Activated CD4-positive, CD25-positive, alpha-beta regulatory T cell treated with anti-CD3 and anti-CD28 coated beads, Interleukin-2, amount 50 U/mL, for 24 hours (primary cell): ENCODE results near the gene RGS6.
A peak's percentile ranks its signal among the peaks of the same experiment; 100 is the strongest.

Experiments used
- ATAC-seq, 2 donors: fragments of 150-1000 bp; cut with Tn5 transposase; one replicate each; pipeline ENCODE4 v1.10.0; 2021; ENCODE audit warnings: mild to moderate bottlenecking in 1 of 2, moderate library complexity in 1 of 2

The RGS6 gene

DNA sequence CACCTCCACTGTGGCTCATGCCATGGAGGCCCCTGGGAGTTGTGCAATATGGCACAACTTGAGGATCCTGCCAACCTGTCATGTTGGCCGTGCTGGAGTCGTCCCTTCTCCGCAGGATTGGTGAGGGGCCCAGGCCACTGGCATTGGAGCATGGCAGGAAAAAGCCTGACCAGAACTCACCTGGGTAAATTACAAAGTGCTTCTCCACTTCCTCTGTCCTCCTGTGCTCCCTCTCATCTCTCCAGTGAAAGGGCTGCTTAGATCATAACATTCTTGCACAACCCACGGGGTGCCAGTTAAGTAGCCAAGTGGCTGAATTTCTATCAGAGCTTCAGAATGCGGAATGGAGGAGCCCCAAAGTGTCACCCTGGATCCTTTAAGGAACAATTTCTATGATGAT lies 580.7 kb downstream of the RGS6 start:
- ATAC-seq = no peak

DNA sequence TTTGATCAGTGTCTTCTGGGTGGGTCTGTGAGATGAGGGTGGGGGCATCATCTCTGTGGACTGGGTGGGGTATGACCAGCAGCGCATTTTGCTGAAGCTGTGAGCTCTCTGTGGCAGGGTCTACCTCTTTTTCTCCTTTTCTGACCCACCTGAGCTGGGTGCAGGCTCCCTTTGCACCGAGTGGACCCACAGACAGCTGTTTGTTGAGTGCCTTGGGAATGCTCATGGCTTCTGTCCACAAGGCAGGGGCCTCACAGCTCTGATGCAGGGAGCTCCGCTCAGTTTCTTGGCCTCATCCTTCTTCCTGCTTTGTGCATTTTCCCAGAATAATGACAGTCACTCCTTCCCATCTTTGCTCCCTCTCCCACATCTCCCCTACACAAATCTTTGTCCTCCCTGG lies 581.1 kb downstream of the RGS6 start:
- no peak for ATAC-seq

DNA sequence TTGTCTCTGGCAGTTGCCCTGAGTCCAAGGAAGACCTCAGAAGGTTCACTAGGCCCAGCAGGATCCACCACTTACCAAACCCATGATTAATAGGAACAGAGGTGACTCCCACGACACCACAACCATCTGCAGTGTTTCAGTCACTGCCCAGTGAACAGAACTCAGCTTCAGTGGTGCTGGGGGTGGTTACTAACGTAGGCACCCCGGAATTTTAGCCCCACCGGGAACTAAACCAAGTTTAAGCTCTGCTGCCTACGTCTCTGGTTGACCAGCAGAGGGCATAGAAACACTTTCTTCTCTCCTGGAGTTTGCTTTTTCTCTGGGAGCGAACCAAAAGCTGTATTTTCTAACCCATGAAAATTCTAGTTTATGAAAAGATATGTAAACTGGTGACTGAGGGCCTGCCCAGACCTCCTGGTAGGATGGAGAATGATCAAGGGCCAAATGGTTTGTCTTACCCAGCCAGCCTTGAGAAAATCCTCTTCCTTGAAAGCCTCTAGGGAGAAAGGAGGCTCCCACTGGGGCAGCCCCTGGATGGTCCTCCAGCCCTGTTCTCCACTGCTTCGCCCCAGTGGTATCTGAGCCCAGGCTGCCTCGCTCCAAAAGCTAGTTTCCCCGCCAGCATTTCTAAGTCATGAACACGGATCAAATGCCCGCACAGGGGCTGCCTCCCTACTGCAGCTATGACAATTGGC lies 581.9 kb downstream of the RGS6 start:
- no peak for ATAC-seq

DNA sequence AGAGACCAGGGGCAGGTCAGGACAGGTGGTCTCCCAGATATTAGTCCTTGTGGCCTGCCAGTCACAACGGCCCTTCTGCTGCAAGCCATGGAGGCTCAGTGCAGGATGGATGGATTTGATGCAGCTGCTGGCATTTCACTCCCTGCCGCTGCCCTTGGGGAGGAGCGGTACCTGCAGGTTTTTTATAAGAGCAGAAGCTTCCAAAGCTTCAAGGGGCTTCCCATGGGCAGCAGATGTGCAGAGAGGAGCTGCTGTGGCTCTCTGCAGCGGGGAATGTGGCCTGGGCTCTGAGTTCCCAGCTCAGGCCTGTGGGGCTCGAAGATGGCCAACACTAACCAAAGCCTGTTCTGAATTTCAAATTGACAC lies 582.4 kb downstream of the RGS6 start:
- no peak for ATAC-seq

DNA sequence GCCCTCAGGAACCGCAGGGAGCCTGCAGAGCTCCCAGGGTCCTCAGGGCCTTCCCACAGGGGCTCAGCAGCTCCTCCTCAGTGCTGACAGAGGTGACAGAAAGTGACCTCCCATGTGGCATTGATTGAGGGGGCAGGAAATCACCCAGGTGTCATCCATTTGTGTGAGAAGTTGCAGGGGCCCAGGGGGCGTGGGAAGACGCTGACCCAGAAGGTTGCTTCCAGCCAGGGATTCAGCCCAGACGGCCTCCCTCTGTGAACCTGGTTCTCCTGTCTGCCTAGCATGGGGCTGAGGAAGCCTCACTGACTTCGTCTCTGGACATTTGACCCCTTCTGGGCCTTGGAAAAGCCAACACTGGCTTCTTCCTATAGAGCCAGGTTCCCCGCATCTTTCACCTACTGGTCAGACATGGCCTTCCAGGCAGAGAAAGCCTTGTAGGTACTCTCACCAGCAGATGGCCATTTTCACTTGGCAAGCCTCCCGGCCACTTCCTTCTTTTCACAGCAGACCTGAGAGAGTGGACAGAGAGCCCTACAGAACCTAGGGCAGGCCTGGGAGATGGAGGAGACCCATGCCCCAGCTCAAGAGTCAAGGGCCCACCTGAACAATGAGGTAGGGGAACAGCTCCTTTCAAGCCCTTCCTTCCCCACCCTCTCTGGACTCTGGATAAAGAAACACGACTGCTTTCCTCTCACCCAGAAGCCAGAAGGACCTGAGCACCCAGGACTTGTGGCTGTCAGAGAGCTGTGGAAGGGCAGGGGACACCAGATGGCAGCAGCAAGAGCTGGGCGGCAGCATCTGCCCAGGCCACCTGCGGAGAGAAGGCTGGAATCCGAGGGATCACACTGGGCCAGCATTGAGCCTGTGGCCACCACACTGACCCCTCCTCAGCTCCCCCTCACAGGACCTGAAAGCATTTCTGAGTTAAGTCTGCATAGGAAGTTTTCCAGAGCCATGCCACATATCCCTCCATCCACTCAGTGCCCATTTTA lies 583.8 kb downstream of the RGS6 start:
- no peak for ATAC-seq

DNA sequence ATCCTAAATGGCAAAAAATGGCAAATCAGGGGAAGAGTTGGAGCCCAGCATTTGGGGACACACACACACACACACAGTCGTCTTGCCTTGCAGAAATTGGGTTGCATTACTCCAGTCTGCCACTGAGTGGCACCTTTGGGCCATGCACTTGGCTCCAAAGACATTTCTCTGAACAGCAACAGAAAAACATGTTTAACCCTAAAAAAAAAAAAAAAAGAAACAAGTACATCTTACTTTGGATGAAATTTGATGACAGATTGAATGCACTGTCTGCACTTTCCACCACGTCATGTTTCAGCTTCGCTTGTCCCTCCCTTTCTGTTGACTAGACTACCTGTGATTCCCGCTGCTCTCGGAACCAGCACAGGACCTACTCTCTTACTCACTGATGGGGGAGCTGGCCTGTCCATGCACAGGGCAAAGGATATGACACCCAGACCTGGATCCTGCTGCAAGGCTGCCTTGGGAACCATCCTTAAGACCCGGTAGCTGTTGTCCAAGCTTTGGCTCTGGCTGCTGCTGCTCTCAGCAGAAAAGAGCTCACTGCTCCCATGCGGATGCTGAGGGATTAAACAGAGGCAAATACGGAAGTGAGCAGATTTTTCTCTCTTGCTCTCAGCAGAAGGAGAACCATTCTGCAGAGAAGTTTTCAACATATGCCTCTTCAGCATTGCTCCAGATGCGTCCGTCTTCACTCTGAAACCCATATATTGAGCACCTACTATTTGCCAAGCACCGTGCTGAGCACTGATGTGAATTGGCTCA lies 584.9 kb downstream of the RGS6 start:
- no peak for ATAC-seq

DNA sequence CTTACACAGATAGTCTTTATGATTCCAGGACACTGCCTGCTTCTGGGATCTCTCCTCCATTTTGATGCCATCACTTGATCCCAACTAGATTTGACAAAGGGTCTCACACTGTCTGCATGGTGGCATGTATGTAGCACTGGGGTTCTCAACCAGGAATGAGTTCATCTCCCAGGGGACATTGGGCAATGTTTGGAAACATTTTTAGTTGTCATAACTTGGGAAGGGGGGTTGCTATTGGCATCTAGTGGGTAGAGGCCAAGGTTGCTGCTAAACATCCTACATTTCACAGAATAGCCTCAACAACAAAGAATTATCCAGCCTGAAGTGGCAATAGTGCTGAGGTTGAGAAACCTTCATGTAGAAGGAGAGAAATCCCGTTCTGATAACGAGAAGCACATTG lies 585.5 kb downstream of the RGS6 start:
- no peak for ATAC-seq

DNA sequence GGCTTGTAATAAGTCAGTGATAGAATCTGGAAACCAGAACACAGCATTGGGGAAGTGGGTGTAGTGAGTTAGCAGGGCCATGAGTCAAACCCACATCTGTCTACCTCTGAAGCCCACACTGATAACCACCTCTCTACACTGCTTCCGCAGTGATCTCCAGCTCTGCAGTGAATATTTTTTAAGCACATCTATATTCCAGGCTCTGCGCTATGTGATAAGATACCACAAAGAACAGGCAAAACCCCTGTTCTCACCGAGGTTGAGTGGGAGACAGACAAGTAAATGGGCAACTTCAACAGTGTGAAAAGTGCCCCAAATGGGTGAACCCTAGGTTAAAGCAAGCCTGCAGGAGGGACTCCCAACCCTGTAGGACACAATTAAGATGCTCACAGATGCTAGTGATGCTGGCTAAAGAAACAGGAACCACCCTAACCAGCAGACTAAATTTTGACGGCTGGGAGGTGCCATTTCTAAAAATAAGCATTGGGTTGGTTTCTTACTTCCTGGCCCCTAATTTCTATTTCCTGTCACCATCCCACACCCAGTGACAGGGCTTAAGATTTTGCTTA lies 586.7 kb downstream of the RGS6 start:
- ATAC-seq = peak; percentile 88

DNA sequence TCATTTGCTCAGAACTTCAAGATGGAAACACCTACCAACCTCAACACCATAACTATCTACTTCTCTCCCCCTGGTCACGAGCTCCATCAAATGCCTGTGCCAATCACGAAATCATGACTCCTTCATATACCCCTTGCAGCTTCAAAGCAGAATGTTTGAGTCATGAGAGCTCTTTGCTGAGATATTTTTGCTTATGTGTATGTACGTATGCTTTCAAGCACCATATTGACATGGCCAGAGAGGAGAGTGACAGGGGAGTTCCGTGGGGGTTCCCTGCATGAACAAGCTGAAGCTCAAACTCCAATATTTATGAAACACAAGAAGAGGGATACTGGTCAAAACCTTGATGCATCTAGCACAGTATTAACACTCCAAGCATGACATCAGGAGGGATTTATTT lies 587.3 kb downstream of the RGS6 start:
- ATAC-seq = peak; percentile 61 to 62

DNA sequence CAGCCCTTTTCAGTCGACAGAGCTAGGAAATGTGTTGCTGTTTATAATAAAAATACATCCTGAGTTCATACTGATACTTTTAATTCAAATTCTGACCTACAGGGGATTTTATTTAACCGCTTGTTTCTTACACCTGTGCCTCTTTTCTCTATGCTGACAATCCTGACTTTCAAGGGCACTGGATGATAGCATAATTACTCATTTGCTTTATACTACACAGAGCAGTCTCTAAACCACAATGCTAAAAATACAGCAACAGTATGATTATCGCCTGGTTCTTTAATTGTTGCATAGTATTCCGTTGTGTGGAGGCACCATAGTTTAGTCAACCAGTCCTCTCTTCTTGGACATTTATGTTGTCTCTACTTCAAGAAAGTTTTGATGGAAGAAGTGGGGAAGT lies 588.8 kb downstream of the RGS6 start:
- peak; percentile 67 to 68 for ATAC-seq

DNA sequence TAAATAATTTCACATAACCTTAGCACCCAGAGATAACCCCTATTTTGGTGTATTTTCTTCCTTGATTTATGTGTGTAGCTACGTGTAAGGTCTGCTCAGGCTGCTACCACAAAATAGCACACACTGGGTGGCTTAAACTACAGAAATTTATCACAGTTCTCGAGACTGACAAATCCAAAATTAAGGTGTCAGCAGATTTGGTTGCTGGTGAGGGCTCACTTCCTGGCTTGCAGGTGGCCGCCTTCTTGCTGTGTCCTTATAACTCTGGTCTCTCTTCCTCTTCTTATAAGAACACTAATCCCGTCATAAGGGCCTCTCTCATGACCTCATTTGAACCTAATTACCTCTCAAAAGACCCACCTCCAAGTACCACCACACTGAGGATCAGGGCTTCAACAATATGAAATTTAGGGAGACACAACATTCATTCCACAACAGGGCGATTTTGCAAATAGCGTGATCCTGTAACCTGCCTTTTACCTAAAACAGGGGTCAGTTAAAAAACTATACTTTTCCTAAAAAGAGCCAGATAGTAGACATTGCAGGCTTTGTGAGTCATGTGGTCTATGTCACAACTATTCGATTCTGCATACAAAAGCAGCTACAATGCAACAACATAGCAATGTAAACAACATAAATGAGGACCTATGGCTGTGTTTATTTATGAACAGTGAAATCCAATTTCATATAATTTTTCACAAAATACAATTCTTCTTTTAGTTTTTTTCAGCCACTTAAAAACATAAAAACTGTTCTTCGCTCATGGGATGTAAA lies 589.9 kb downstream of the RGS6 start:
- ATAC-seq = no peak

DNA sequence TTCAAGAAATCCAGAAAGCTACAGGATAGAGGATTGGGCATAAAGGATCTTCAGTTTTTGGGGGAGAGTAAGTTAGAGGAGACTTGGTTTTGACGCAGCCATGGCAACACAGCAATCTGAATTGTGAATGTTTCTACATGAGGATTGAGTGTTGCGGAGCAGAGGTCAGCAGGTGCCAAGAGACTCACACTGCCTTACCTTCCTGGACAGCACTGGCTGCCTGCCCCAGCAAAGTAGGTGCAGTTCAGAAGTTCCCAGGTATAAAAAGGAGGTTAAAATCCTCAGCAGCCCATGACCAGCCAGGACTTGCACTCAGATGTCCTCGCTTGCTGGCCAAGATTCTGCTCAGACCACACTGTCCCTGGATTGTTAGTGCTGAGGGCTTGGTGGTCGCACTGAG lies 590.6 kb downstream of the RGS6 start:
- no peak for ATAC-seq

DNA sequence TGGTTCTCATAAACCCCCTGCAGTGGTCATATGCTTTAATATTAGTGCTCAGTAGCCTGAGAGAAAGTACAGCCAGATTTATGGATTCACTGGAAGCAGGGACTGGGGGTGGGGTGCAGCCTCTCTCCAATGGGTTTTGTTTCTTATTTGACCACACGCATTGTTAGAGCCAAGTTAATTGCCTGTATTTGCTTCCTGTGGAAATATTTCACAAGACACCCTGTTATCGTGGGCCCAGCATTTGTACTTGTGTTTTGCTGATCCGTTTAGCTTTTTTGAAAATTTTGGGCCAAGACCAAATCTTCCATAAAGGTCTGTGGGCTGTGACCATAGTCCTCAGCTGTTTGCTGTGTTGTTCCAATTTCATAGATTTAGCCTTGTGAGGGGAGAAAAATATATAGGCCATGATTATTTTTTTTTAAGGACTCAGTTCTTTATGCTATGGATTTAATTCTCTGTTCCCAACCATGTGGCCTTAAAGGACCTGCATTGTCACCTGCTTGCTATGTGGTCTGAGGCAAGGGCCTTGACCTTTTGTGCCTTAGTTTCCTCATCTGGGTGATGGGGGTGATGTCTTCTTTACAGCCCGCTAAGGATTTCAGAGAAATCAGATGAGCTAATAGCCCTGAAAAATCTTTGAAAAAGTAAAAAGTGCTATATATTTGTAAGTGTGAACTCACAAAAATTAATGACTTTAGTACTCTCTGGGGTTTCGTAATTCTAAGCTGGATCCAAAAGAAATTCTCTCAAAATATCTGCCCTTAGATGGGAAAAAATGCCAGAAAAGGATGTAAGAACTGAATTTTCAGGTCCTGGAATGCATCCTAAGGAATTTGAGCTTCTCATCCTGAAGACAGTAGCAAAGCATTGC lies 591.4 kb downstream of the RGS6 start:
- ATAC-seq = no peak

DNA sequence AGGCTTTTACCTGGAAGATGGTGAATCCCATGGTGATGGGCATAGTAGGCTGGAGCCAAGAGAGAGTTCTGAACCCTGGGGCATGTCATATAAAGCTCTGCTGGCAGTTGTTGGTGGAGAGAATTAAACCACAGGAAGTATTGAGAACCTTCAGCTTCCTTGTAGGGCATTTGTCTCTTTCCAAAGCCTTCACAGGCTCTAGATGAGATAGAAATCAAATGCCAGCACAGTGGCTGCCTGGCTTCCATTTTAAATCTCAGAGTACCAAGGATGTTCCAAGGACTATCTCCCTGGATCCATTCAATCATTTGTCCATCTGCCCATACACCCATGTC lies 592.0 kb downstream of the RGS6 start:
- no peak for ATAC-seq

DNA sequence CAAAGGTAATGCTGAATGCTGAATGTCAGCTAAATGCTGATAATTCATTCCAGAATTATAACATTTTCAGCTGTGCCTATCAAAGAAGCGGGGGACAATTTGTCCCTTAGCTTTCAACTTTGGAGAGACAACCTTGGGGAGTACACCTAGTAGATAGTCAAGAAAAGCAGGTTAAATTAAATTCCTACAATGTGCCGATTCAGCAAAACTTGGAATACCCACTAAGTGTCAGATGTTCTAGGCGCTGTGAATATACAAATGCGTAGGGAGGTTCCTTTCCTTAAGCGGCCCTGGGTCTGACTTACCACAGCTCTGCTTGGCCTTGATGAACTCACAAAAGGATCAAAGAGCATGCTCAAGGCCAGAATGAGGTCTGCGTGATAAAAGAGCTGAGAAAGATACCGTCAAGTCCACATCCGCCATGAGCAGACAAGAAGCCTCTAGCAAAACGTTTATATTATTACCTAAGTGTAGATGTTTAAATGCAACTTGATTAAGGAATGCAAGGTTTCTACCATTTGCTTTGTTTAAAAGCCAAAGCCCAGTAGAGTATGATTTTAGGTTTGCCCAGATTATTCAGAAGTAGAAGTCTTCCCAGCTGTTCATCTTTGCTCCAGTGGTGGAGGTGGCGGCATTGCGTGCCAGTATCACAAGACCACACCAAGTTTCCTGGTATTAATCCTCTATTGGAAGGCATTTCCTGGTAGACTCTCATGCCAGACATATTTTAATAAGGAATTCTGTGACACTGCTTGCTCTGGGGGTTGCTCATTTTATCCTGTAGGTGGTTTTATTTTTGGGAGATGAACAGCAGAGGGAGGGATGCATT lies 593.1 kb downstream of the RGS6 start:
- no peak for ATAC-seq

DNA sequence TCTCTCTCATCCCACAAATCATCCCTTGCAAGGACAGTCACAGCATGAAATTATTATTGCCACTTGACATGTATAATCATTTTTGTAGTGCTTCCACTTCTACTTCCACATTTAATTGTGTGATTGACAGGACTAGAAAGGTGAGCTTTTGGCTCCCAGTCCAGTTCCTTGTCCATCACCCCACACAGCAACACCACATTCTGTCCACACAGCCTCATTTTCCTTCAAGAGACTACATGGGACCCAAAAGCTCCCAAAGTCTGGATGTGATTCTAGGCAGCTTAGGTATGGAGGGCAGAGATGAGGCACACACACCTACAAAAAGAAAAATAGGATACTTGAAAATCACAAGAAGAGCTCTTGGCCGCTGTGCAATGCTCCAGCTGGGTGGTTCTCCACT lies 595.4 kb downstream of the RGS6 start:
- no peak for ATAC-seq

DNA sequence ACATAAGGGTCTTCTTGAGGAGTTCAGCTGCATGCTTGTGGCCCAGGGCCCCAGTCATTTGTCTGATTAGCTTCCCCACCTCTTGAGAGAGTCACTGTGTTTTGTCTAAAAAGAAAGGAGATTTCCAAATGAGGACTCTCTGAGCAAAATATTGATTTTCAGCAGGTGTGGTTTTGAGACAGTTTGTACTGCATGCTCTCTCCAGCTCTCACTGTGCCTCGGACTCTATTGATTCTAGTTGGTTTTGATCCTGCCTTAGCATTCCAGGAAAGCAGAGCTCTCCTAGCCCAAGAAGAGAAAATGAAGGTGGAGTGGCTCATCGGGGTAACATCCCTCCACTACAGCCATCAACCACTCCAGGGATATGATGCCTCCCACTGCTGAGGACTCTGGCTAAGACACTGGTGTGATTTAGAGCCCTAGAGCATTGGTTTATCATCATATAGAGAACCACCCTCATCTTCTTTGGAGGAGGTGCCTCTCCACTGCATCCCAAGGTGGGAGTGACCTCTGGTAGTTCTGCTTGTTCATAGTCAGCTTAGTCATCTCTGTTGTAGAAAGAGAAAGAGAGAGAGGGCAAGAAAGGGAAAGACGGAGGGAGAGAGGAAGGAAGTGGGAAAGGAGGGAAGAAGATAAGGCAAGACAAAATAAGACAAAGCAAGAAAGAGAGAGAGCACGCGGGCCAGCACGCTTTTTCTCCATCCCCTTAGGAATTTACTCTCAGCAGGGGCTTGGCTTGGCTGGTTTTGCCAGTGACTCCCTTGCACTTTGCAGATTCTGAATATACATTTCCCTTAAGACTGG lies 596.0 kb downstream of the RGS6 start:
- no peak for ATAC-seq

DNA sequence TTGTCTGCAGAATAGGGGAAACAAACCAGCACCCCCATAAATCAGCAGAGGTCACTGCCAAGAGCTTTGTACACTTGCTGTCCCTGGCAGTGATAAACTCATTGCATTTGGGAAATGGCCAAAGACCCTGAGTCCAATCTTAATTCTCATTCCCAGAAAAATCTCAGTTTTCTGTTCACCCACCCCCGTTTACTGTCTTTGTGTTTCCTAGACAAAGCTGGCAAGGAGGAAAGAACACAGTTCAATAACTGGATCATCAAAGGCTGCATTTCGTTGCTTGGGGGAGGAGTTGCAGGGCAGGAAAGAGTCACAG lies 596.6 kb downstream of the RGS6 start:
- no peak for ATAC-seq

DNA sequence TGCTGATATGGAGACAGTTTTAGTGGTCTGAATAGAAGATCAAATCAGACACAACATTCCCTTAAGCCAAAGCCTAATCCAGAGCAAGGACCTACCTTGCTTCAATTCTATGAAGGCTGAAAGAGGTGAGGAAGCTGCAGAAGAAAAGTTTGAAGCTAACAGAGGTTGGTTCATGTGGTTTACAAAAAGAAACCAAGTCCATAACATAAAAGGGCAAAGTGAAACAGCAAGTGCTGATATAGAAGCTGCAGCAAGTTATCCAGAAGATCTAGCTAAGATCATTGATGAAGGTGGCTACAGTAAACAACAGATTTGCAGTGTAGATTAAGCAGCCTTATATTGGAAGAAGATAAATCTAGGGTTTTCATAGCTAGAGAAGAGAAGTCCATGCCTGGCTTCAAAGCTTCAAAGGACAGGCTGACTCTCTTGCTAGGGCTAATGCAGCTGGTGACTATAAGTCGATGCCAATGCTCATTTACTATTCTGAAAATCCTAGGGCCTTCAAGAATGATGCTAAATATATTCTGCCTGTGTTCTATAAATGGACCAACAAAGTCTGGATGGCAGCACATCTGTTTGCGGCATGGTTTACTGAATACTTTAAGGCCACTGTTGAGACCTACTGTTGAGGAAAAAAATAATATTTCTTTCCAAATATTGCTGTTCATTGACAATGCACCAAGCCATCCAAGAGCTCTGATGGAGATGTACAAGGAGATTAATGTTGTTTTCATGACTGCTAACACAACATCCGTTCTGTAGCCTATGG lies 600.6 kb downstream of the RGS6 start:
- no peak for ATAC-seq
